ENCODE measurements around the gene RNF214. TPM values are rescaled to one million over a fixed set of nuclear protein-coding genes. Genes with fewer than 3 reads are reported as not detected.

The RNF214 gene
- total RNA-seq, 1 donor from 2014 or later: 5.8 TPM

DNA sequence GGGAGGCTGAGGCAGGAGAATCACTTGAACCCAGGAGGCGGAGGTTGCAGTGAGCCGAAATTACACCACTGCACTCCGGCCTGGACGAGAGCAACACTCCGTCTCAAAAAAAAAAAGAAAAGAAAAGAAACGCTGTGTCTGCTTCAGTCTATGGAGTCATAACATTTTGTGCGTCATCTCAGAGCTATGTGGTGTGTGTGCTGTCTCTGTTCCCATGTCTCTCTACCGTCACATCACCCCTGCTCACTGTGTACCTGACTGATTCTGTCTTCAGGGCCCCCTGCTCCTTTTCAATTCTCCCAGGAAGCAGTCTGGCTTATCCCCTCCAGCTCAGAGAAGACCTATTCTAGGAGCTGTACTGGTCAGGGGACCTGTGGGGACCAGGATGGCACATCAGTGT lies 65.7 kb downstream of the RNF214 start:
- no peak for DNase-seq (ENCODE audit: low read depth)
- H3K27me3 ChIP-seq (ENCODE audit: control insufficient read depth, insufficient read depth, low read length): no peaks in the 10 kb centered on the region
- no peak for FAIRE-seq
- no peaks in the 10 kb centered on the region for H3K36me3 ChIP-seq (ENCODE audit: control insufficient read depth, insufficient read depth, low read length)
- H3K4me3 ChIP-seq (ENCODE audit: low read depth, low read length): no peak overlapping the region
- no peak for TF ChIP-seq CTCF (IDR thresholded peaks at IDR 0.05; ENCODE audit: insufficient read depth, low read length, severe bottlenecking)

DNA sequence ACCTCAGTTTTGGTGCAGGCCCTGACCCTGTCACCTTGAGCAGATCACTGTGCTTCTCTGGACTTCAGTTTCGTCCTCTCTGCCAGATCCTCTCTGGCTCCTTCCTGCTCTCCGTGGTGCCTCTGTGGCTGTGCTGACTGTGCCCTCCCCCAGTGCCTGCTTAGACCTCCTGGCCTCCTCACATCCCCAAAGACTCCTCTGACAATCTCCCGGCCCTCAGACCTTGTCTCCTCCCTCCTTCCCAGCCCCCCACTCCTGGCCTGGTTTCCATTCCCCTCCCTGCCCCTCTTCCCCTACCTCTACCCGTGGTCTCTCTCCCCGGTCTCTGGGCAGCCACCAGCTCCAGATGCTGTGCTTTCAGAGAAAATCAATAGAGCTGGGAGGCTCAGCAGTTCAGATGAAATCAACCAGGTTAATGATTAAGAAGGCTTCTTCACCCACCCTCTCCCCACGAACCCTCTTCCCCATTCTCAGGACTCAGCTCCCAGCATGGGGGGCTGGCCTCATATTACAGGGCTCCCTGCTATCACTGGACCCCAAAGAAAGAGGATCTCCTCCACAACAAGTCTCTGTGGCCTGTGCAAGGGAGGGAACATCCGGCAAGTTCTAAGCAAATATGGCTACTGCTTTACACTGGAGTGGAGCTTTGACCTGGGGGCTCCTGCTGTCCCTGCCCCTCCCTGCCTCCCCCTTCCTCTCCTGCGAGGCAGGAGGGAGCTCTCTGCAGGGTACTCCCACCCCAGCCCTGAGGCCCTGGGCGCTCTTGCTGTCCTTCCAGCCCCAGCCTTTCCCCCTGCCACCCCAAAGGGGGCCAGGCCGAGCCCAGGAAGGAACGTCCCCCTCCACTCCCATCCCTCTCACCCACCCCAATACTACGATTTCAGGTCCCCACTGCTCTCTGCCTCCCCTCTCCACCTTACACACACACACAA lies 67.1 kb downstream of the RNF214 start:
- no peak for TF ChIP-seq CTCF (IDR thresholded peaks at IDR 0.05; ENCODE audit: insufficient read depth, low read length, severe bottlenecking)
- no peak for FAIRE-seq
- no peaks in the 10 kb centered on the region for H3K27me3 ChIP-seq (ENCODE audit: control insufficient read depth, insufficient read depth, low read length)
- no peaks in the 10 kb centered on the region for H3K36me3 ChIP-seq (ENCODE audit: control insufficient read depth, insufficient read depth, low read length)
- DNase-seq (ENCODE audit: low read depth): no peak
- no peak overlapping the region for H3K4me3 ChIP-seq (ENCODE audit: low read depth, low read length)

GRCh38 chr11:117300283-117300663 lies 67.8 kb downstream of the RNF214 start:
- Histone ChIP-seq H3K27me3 (ENCODE audit: control insufficient read depth, insufficient read depth, low read length) (no peaks in the 10 kb centered on the region), H3K4me3 (ENCODE audit: low read depth, low read length) (no peak overlapping the region), H3K36me3 (ENCODE audit: control insufficient read depth, insufficient read depth, low read length) (no peaks in the 10 kb centered on the region)
- FAIRE-seq (no peak), DNase-seq (ENCODE audit: low read depth) (no peak)
- no peak for TF ChIP-seq CTCF (IDR thresholded peaks at IDR 0.05; ENCODE audit: insufficient read depth, low read length, severe bottlenecking)

DNA sequence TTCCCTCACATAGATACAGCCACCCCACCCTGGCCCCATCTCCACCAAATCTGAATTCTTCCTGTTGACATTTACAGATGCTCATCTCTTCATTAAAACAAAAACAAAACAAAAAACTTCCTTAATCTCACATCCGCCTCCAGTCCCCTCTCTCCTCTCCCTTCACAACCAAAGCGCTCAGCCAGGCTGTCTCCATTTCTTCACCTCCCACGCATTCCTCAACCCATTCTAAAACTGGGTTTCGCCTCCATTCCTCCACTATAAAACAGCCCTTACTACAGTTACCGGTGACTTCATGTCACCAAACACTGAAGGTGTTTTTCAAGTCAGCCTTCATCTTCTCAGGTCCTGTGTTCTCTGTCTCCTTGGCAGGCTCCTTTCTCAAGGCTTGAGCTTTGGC lies 68.3 kb downstream of the RNF214 start:
- Histone ChIP-seq H3K4me3 (ENCODE audit: low read depth, low read length) (no peak overlapping the region), H3K36me3 (ENCODE audit: control insufficient read depth, insufficient read depth, low read length) (no peaks in the 10 kb centered on the region), H3K27me3 (ENCODE audit: control insufficient read depth, insufficient read depth, low read length) (no peaks in the 10 kb centered on the region)
- TF ChIP-seq CTCF (IDR thresholded peaks at IDR 0.05; ENCODE audit: insufficient read depth, low read length, severe bottlenecking): no peak
- no peak for FAIRE-seq
- no peak for DNase-seq (ENCODE audit: low read depth)

GRCh38 chr11:117302228-117302627 lies 69.8 kb downstream of the RNF214 start:
- DNase-seq (ENCODE audit: low read depth): no peak
- no peak overlapping the region for H3K4me3 ChIP-seq (ENCODE audit: low read depth, low read length)
- no peaks in the 10 kb centered on the region for H3K36me3 ChIP-seq (ENCODE audit: control insufficient read depth, insufficient read depth, low read length)
- TF ChIP-seq CTCF (IDR thresholded peaks at IDR 0.05; ENCODE audit: insufficient read depth, low read length, severe bottlenecking): no peak
- H3K27me3 ChIP-seq (ENCODE audit: control insufficient read depth, insufficient read depth, low read length): no peaks in the 10 kb centered on the region
- FAIRE-seq: no peak
